Suprapubic skin (tissue), 4 donors: Measurements from ENCODE around the gene LGR4.

Experiments used
- POLR2A ChIP-seq, 2 donors: fragments of 450-650 bp; IDR thresholded peaks; one replicate each; pipeline ENCODE4 v1.6.1; 2017; ENCODE audit warnings: antibody characterized with exemption in 2 of 2, mild to moderate bottlenecking in 2 of 2, moderate library complexity in 2 of 2
- POLR2AphosphoS5 ChIP-seq, 3 donors: sonication (generic); formaldehyde crosslinking; IDR thresholded peaks; one replicate each; pipeline ENCODE4 v1.6.1; 2017; ENCODE audit warnings: antibody characterized with exemption in 3 of 3
- TF ChIP-seq, protein P1 (sequence below), 2 donors: fragments of 200-600 bp in 1 of 2; fragments of 450-650 bp in 1 of 2; sonication (generic) in 1 of 2; IDR thresholded peaks; one replicate each; pipeline ENCODE4 v1.5.1; 2016 to 2019; ENCODE audit warnings: antibody characterized with exemption in 2 of 2, mild to moderate bottlenecking in 1 of 2, moderate library complexity in 1 of 2

- TF ChIP-seq, protein P1, sequence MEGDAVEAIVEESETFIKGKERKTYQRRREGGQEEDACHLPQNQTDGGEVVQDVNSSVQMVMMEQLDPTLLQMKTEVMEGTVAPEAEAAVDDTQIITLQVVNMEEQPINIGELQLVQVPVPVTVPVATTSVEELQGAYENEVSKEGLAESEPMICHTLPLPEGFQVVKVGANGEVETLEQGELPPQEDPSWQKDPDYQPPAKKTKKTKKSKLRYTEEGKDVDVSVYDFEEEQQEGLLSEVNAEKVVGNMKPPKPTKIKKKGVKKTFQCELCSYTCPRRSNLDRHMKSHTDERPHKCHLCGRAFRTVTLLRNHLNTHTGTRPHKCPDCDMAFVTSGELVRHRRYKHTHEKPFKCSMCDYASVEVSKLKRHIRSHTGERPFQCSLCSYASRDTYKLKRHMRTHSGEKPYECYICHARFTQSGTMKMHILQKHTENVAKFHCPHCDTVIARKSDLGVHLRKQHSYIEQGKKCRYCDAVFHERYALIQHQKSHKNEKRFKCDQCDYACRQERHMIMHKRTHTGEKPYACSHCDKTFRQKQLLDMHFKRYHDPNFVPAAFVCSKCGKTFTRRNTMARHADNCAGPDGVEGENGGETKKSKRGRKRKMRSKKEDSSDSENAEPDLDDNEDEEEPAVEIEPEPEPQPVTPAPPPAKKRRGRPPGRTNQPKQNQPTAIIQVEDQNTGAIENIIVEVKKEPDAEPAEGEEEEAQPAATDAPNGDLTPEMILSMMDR (IDR thresholded peaks at IDR 0.05), result no peak
- no peak for TF ChIP-seq POLR2A (IDR thresholded peaks at IDR 0.05)
- TF ChIP-seq POLR2AphosphoS5 (IDR thresholded peaks at IDR 0.05), result no peak
Observed at GRCh38 chr11:27465629-27466028, 7.0 kb downstream of the LGR4 start.
